Measurements from ENCODE around the gene FYCO1. TPM values are rescaled to one million over a fixed set of nuclear protein-coding genes. Genes with fewer than 3 reads are reported as not detected.
"Not testable (repeated sequence)": the region's sequence is repeated elsewhere in the genome, so short reads cannot be mapped to it uniquely, and the experiment has no call there.

Gene FYCO1
- total and polyA plus RNA-seq, 2 donors: 26.6 to 58.9 TPM

DNA sequence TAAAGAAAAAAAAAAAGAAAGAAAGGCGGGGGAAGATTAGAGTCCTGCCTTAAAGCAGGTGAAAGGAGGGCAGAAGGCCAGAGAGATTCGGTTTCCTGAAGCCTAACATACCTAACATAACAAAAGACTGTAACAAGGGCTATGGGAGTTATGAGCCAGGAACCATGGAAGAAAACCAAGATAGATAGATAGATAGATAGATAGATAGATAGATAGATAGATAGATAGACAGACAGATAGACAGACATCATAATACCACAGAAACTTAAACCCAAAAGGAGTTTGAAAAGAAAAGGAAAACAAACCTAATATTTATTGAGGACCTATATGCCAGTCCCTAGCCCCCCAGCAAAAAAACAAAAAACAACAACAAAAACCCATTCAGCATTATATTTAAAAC is 2.3 kb upstream of the FYCO1 start:
- Histone ChIP-seq H3K36me3 (ENCODE audit: insufficient read depth) (no peaks in the 10 kb centered on the region), H3K4me3 (ENCODE audit: low read depth, low read length) (no peak overlapping the region), H3K4me1 (ENCODE audit: insufficient read depth) (no peaks in the 10 kb centered on the region), H3K27ac (ENCODE audit: low read depth) (no peak overlapping the region)
- 84% methylated on average over 2 of the region's 2 CpGs for WGBS
- no peak for DNase-seq (ENCODE audit: extremely low spot score)

- not testable (repeated sequence) for H3K4me3 ChIP-seq (ENCODE audit: low read depth, low read length); H3K4me1 ChIP-seq (ENCODE audit: insufficient read depth); H3K27ac ChIP-seq (ENCODE audit: low read depth); DNase-seq (ENCODE audit: extremely low spot score); H3K36me3 ChIP-seq (ENCODE audit: insufficient read depth)
- WGBS: 92% methylated on average over 19 of the region's 19 CpGs
Measured at GRCh38 chr3:45997499-45997898, 1.9 kb upstream of the FYCO1 start.

GRCh38 chr3:45994419-45995235 is 997 bp downstream of the FYCO1 start:
- H3K36me3 ChIP-seq (ENCODE audit: insufficient read depth): no peaks in the 10 kb centered on the region
- WGBS: 13% methylated on average over 16 of the region's 16 CpGs
- H3K4me3 ChIP-seq (ENCODE audit: low read depth, low read length): peak overlapping the region; percentile 85
- DNase-seq (ENCODE audit: extremely low spot score): no peak
- H3K4me1 ChIP-seq (ENCODE audit: insufficient read depth): no peaks in the 10 kb centered on the region
- H3K27ac ChIP-seq (ENCODE audit: low read depth): peak overlapping the region; percentile 87

DNA sequence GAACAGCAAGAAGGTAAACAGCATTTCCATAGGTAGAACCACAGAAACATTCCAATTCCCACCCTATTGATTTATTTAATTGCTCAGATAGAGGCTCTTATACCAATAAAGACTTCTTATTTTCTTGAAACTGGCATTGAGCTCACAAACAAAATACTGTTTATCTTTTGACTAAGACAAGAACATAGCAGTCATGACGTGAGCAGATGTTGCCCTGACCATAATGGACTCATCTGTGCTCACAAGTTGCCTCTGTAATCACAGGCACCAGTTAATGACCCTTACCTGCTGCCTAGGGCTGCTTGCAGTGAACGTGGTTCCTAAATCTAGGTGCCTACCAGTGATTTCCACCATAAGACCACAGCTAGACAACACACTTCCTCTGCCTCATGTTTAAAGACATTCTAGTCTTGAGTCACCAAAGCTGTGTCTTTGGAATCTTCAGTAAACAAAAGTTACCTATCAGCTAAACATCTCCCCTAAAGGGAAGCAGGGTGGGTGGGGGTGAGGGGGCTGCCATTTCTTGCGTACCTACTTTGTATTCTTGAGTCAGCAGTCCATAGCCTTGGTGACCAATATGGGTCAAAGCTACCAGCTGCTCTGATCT is 2.1 kb downstream of the FYCO1 start:
- no peak for DNase-seq (ENCODE audit: extremely low spot score)
- no peak overlapping the region for H3K4me3 ChIP-seq (ENCODE audit: low read depth, low read length)
- H3K4me1 ChIP-seq (ENCODE audit: insufficient read depth): peaks cover 1% of the 10 kb centered on the region
- 77% methylated on average over 3 of the region's 3 CpGs for WGBS
- no peak overlapping the region for H3K27ac ChIP-seq (ENCODE audit: low read depth)
- no peaks in the 10 kb centered on the region for H3K36me3 ChIP-seq (ENCODE audit: insufficient read depth)

- H3K4me1 ChIP-seq (ENCODE audit: insufficient read depth): peaks cover 1% of the 10 kb centered on the region
- H3K36me3 ChIP-seq (ENCODE audit: insufficient read depth): no peaks in the 10 kb centered on the region
- no peak overlapping the region for H3K27ac ChIP-seq (ENCODE audit: low read depth)
- WGBS: 64% methylated on average over 2 of the region's 2 CpGs
- DNase-seq (ENCODE audit: extremely low spot score): no peak
- no peak overlapping the region for H3K4me3 ChIP-seq (ENCODE audit: low read depth, low read length)
Measured at GRCh38 chr3:45992821-45993221, 2.8 kb downstream of the FYCO1 start.

GRCh38 chr3:45992133-45992729 is 3.4 kb downstream of the FYCO1 start:
- DNase-seq (ENCODE audit: extremely low spot score): no peak
- H3K36me3 ChIP-seq (ENCODE audit: insufficient read depth): no peaks in the 10 kb centered on the region
- 77% methylated on average over 2 of the region's 2 CpGs for WGBS
- H3K27ac ChIP-seq (ENCODE audit: low read depth): no peak overlapping the region
- H3K4me1 ChIP-seq (ENCODE audit: insufficient read depth): peaks cover 1% of the 10 kb centered on the region
- no peak overlapping the region for H3K4me3 ChIP-seq (ENCODE audit: low read depth, low read length)

- Histone ChIP-seq H3K4me1 (ENCODE audit: insufficient read depth) (peaks cover 6% of the 10 kb centered on the region), H3K36me3 (ENCODE audit: insufficient read depth) (no peaks in the 10 kb centered on the region), H3K27ac (ENCODE audit: low read depth) (no peak overlapping the region), H3K4me3 (ENCODE audit: low read depth, low read length) (no peak overlapping the region)
- no peak for DNase-seq (ENCODE audit: extremely low spot score)
- 80% methylated on average over 6 of the region's 6 CpGs for WGBS
Measured at GRCh38 chr3:45991341-45991740, 4.3 kb downstream of the FYCO1 start.

DNA sequence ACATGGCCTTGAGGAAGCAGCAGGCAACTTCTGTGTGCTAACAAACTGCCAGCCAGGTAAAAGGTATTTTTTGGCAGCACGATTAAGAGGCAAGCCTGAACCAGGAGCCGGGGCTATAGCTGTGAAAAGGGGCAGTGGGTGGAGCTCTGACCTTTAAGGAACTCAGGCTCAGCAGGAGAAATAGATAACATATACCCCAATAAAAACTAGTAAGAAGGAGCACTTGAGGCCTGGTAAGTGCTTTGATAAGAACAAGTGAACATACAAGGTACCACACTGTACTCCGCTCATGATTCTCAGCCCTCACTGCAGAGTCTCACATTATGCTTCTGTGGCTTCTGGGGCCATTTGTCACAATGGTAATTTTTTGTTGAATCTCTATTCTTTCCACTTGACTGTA is 5.4 kb downstream of the FYCO1 start:
- WGBS: 84% methylated on average over 3 of the region's 3 CpGs
- no peak for DNase-seq (ENCODE audit: extremely low spot score)
- Histone ChIP-seq H3K27ac (ENCODE audit: low read depth) (no peak overlapping the region), H3K4me1 (ENCODE audit: insufficient read depth) (peaks cover 6% of the 10 kb centered on the region), H3K4me3 (ENCODE audit: low read depth, low read length) (no peak overlapping the region), H3K36me3 (ENCODE audit: insufficient read depth) (no peaks in the 10 kb centered on the region)

DNA sequence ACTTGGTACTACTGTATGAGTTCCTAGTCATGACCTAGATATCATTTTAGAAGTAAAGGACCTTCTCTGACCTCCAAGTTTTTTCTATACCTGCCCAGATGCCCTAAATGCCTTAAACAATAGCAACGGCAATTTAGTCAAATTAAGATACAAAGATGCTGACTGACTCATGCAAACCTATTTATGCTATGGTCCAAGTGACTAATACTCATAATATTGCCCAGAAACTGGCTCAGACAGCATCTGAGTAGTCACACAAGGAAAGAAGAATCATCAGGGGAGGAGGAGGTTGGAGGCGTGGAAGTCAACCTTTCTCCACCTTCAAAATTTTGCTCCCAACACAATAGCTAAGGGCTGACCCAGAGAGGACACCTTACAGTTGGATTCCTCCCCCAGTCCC is 6.8 kb downstream of the FYCO1 start:
- Histone ChIP-seq H3K4me3 (ENCODE audit: low read depth, low read length) (no peak overlapping the region), H3K36me3 (ENCODE audit: insufficient read depth) (no peaks in the 10 kb centered on the region), H3K4me1 (ENCODE audit: insufficient read depth) (peaks cover 6% of the 10 kb centered on the region), H3K27ac (ENCODE audit: low read depth) (no peak overlapping the region)
- WGBS: 58% methylated on average over 2 of the region's 2 CpGs
- DNase-seq (ENCODE audit: extremely low spot score): no peak

- H3K27ac ChIP-seq (ENCODE audit: low read depth): peak overlapping the region; percentile 76
- peaks cover 6% of the 10 kb centered on the region for H3K4me1 ChIP-seq (ENCODE audit: insufficient read depth)
- DNase-seq (ENCODE audit: extremely low spot score): no peak
- WGBS: 75% methylated on average over 4 of the region's 4 CpGs
- no peaks in the 10 kb centered on the region for H3K36me3 ChIP-seq (ENCODE audit: insufficient read depth)
- H3K4me3 ChIP-seq (ENCODE audit: low read depth, low read length): no peak overlapping the region
Measured at GRCh38 chr3:45988362-45988761, 7.3 kb downstream of the FYCO1 start.

GRCh38 chr3:45987368-45988291 is 8.0 kb downstream of the FYCO1 start:
- WGBS: 29% methylated on average over 8 of the region's 8 CpGs
- H3K4me3 ChIP-seq (ENCODE audit: low read depth, low read length): no peak overlapping the region
- no peak for DNase-seq (ENCODE audit: extremely low spot score)
- H3K36me3 ChIP-seq (ENCODE audit: insufficient read depth): no peaks in the 10 kb centered on the region
- H3K27ac ChIP-seq (ENCODE audit: low read depth): peak overlapping the region; percentile 76
- peaks cover 6% of the 10 kb centered on the region for H3K4me1 ChIP-seq (ENCODE audit: insufficient read depth)

- 31% methylated on average over 5 of the region's 5 CpGs for WGBS
- DNase-seq (ENCODE audit: extremely low spot score): no peak
- H3K4me1 ChIP-seq (ENCODE audit: insufficient read depth): peaks cover 6% of the 10 kb centered on the region
Measured at GRCh38 chr3:45986303-45986982, 9.2 kb downstream of the FYCO1 start.

More at GRCh38 chr3:45986303-45986982, 9.2 kb downstream of the FYCO1 start:
- peak overlapping the region; percentile 94 for H3K27ac ChIP-seq (ENCODE audit: low read depth)
- H3K4me3 ChIP-seq (ENCODE audit: low read depth, low read length): no peak overlapping the region
- no peaks in the 10 kb centered on the region for H3K36me3 ChIP-seq (ENCODE audit: insufficient read depth)
